Embryonic facial prominence (tissue), 1 donor: Measurements from ENCODE around the gene SEH1L.

Experiments used
- DNase-seq: peaks from one replicate; pipeline ENCODE4 v3.0.0-alpha.2; 2016; ENCODE audit errors: extremely low spot score

SEH1L gene

DNA sequence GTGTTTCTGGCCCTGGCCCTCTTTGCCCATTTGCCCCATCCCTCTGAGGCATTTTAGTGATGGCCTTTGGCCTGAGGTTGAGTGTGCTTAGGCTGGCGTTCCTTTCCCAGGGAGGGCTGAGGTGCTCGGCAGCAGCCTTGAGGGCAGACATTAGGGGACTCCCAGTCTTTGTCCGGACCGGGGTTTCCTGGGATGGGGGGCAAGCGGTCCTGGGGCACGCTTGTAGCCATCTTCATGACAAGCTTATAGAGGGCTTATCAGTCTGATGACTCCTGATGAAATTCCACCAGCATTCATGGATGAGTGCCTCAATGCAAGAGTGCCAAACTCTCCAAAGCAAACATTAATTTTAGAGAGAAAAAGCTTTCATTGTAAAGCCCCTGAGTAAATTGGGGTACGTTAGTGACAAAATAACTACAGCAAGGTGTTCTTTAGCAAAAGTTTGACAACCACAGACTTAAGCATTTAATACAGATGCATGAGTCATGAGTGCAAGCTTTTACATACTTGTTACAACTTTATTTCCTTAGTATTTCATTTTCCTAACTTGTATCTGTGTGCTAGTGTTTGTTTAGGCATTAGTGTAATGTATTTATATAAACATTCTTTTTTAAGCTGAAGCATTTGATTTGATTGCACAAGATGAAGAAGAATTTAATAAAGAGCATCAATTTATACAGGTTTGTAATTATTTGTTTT, 89.0 kb downstream of the SEH1L start:
- no peak for DNase-seq
